Psoas muscle (tissue), 8 donors: ENCODE results near the gene TPP1. TPM values are rescaled to one million over a fixed set of nuclear protein-coding genes. Genes with fewer than 3 reads are reported as not detected.

Experiments used
- ATAC-seq, 4 donors: fragments of 200-7000 bp; cut with Tn5 transposase; one replicate each; pipeline ENCODE4 v1.9.1; 2020; ENCODE audit warnings: moderate library complexity in 3 of 4, mild to moderate bottlenecking in 2 of 4
- DNase-seq, 2 donors: peaks; one replicate each; pipeline ENCODE4 v3.0.0-alpha.2; 2020
- H3K27ac ChIP-seq: fragments of 200-600 bp; one replicate; pipeline ENCODE4 v1.8.0; 2022
- H3K27me3 ChIP-seq, 3 donors: fragments of 200-600 bp in 1 of 3; one replicate each; pipeline versions ENCODE4 v1.6.1 to v1.8.0; 2013 to 2022; ENCODE audit warnings: low read length in 2 of 3, mild to moderate bottlenecking in 2 of 3, moderate library complexity in 1 of 3; ENCODE audit not compliant: insufficient read depth in 3 of 3
- H3K36me3 ChIP-seq, 2 donors: fragments of 200-600 bp in 1 of 2; one replicate each; pipeline versions ENCODE4 v1.6.1 to v1.8.0; 2013 to 2022; ENCODE audit warnings: low read depth in 1 of 2, mild to moderate bottlenecking in 1 of 2, moderate library complexity in 1 of 2; ENCODE audit not compliant: insufficient read depth in 1 of 2
- H3K4me1 ChIP-seq: fragments of 200-600 bp; one replicate; pipeline ENCODE4 v1.8.0; 2022
- H3K4me3 ChIP-seq: fragments of 200-600 bp; one replicate; pipeline ENCODE4 v1.8.0; 2022; ENCODE audit warnings: mild to moderate bottlenecking
- H3K9me3 ChIP-seq: fragments of 200-600 bp; one replicate; pipeline ENCODE4 v1.8.0; 2022
- CTCF ChIP-seq: fragments of 200-600 bp; IDR thresholded peaks from one replicate; pipeline ENCODE4 v1.8.0; 2022; ENCODE audit warnings: antibody characterized with exemption
- WGBS, 3 donors: extraction: QIAGEN DNeasy Blood & Tissue Kit; methylation state at CpG; one replicate each; pipeline versions ENCODE4 v1.1.6 to v1.1.7; 2013; 5-methylcytosine and 5-hydroxymethylcytosine counted together
- intact Hi-C, 2 donors: fragments of 100-400 bp; cut with DNase I; formaldehyde crosslinking; loops; one replicate each; pipeline versions ENCODE4 v1.11.0 to v1.14.2; 2022
- polyA plus RNA-seq, 3 donors: library from polyadenylated mRNA; stranded (reverse); fragments of 200-250 nt; gene quantifications; one replicate each; pipeline ENCODE4 v1.2.3, GENCODE V29; 2013
- total RNA-seq, 4 donors: library from RNA; stranded (reverse); fragmentation: NEBNext Ultra II Directional in 2 of 4; extraction: Animal tissue kit (Norgen Biotek cat#: 25700) in 2 of 4; gene quantifications; one replicate each; pipeline versions ENCODE4 v1.2.1 to v1.2.4, GENCODE V29; 2021 to 2023
- donor health status: healthy with polysubstance abuse.
- donor health status: DM: no; HTN: no; CAD: no; lungs with moderate emphysema.
- donor health status: Bipolar disorder and iron deficiency.
- donor health status: healthy.
- donor health status: DM: yes; HTN: yes; CAD: no.
- donor health status: DM: no; HTN: no; CAD: no.
- donor health status: DM: no; HTN: no; CAD: no.
- donor health status: DM: yes; HTN: yes; CAD: no.

TPP1 gene
- total and polyA plus RNA-seq, 7 donors: 11.8 to 50.2 (median 30.0) TPM

DNA sequence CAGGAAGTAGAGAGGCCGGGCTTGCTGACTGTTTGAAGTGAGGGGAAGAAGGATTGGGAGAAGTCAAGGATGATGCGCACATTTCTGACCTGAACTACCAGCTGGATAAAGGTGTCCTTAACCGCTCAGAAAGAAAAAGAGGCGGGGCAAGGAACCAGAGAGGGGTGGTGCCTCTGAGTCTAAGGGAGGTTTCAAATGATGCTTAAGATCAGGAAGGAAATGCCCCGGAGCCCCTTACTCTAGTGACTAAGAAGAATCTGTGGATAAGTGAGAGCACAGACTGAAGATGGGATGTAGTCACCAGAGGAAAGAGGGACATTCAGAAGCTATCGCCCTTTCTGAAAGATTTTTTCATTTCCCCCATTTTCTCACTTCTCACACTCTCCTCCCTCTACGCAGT, 23.7 kb upstream of the TPP1 start:
- intact Hi-C loops: no loop called here
- peaks cover 8% of the 10 kb centered on the region for H3K4me1 ChIP-seq
- TF ChIP-seq CTCF: no peak
- H3K27ac ChIP-seq: no peak overlapping the region
- peaks cover 0 to 5% (median 0%) of the 10 kb centered on the region in 3 donors for H3K27me3 ChIP-seq
- peaks cover 0 to 9% of the 10 kb centered on the region in 2 donors for H3K36me3 ChIP-seq
- no peaks in the 10 kb centered on the region for H3K9me3 ChIP-seq
- ATAC-seq: no peak
- no peak overlapping the region for H3K4me3 ChIP-seq
- WGBS, 3 donors: 90 to 94% (median 91%) methylated on average over 7 of the region's 7 CpGs
- no peak for DNase-seq

DNA sequence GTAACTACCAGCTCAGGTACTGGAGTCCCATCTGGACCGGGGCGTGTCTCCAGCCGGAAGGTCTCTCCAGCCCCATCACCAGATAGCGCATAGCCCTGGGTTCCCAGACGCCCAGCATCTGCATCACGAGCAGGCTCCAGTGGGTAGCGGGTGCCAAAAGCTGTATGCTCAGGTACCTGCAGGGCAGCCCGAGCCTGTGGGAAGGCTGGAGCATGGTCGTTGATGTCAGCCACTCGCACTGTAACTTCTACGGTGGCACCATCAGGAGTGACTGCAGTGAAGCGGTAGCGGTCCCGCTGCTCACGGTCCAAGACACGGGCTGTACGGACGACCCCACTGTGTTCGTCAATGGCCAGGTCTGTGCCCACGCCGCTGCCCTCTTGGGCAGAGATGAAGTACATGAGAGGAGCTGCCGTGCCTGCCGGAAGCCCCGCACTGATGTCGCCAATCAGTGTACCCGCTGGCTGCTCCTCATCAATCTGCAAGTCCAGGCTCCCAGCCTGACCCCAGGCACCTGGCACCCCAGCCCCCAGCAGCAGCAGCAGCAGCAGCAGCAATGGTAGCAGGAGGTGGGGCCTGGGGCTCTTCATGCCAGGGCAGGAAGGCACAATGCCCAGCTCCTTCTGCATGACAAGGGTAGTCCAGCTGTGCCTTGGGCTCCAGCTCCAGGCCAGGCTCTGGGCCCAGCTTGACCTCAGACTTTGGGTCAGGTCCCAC, 21.9 kb upstream of the TPP1 start:
- ATAC-seq (no peak), DNase-seq (no peak)
- Histone ChIP-seq H3K4me1 (peaks cover 4% of the 10 kb centered on the region), H3K36me3 (peaks cover 0 to 9% of the 10 kb centered on the region in 2 donors), H3K27ac (no peak overlapping the region), H3K4me3 (no peak overlapping the region), H3K27me3 (no peaks in the 10 kb centered on the region), H3K9me3 (no peaks in the 10 kb centered on the region)
- TF ChIP-seq CTCF: no peak
- 63 to 79% (median 64%) methylated on average over 26 of the region's 26 CpGs for WGBS, 3 donors
- intact Hi-C loops: no loop called here

DNA sequence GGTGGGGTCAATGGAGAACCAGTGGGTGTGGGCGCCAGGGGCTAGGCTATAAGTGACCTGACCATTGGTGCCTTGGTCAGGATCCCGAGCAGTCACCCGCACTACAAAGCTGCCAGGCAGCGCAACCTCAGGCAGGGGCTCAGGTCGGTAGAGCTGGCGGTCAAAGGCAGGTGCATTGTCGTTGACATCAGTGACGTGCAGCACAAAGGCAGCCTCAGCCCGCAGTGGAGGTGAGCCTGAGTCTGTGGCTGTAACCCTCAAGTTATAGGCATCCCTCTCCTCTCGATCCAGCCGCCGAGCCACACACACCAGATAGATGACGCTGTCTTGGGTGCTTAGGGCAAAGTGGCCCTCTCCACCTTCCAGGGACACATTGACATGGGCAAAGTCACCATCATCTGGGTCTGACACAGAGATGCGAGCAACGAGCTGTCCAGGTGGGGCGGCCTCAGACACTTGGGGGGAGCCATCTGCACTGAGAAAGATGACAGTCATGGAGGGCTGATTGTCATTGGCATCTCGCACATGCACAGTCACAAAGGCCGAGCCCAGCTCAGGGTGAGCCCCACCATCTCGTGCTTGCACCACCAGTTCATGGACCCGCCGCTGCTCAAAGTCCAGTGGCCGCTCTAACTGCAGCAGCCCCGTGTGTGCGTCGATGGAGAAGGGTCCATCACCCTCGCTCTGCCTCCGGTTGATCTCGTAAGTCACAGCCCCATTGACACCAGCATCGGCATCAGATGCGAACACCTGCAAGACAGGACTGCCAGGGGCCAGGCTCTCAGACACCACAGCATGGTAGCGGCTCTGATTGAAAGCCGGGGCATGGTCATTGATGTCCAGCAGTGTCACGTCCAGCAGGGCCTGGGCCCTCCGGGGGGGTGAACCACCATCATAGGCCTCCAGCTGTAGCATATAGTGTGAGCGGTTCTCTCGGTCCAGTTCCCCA, 21.1 kb upstream of the TPP1 start:
- Histone ChIP-seq H3K27me3 (no peaks in the 10 kb centered on the region), H3K9me3 (no peaks in the 10 kb centered on the region), H3K36me3 (peaks cover 0 to 9% of the 10 kb centered on the region in 2 donors), H3K27ac (no peak overlapping the region), H3K4me1 (peaks cover 4% of the 10 kb centered on the region), H3K4me3 (no peak overlapping the region)
- DNase-seq (no peak), ATAC-seq (no peak)
- no peak for TF ChIP-seq CTCF
- WGBS, 3 donors: 94 to 95% (median 94%) methylated on average over 36 of the region's 36 CpGs
- intact Hi-C loops: no loop called here

GRCh38 chr11:6638429-6638828, 19.2 kb upstream of the TPP1 start:
- H3K4me1 ChIP-seq: peaks cover 4% of the 10 kb centered on the region
- 52 to 58% (median 58%) methylated on average over 4 of the region's 4 CpGs for WGBS, 3 donors
- intact Hi-C loops: no loop called here

More at GRCh38 chr11:6638429-6638828, 19.2 kb upstream of the TPP1 start:
- Histone ChIP-seq H3K4me3 (no peak overlapping the region), H3K27me3 (no peaks in the 10 kb centered on the region), H3K27ac (no peak overlapping the region), H3K9me3 (no peaks in the 10 kb centered on the region), H3K36me3 (peaks cover 0 to 9% of the 10 kb centered on the region in 2 donors)
- ATAC-seq (no peak), DNase-seq (no peak)
- TF ChIP-seq CTCF: no peak
